ENCODE measurements around the gene LRRC10. TPM values are rescaled to one million over a fixed set of nuclear protein-coding genes. Genes with fewer than 3 reads are reported as not detected.

LRRC10 gene
- total RNA-seq, 1 donor from 2014 or later, result not detected

- no peak for DNase-seq (ENCODE audit: extremely low spot score, unreplicated experiment)
- Mint-ChIP-seq H3K4me3 (no peak overlapping the region), H3K9me3 (no peaks in the 10 kb centered on the region), H3K4me1 (ENCODE audit: unreplicated experiment) (no peaks in the 10 kb centered on the region), H3K36me3 (peaks cover 46% of the 10 kb centered on the region), H3K27me3 (no peaks in the 10 kb centered on the region), H3K27ac (no peak overlapping the region)
- TF ChIP-seq, protein P1, sequence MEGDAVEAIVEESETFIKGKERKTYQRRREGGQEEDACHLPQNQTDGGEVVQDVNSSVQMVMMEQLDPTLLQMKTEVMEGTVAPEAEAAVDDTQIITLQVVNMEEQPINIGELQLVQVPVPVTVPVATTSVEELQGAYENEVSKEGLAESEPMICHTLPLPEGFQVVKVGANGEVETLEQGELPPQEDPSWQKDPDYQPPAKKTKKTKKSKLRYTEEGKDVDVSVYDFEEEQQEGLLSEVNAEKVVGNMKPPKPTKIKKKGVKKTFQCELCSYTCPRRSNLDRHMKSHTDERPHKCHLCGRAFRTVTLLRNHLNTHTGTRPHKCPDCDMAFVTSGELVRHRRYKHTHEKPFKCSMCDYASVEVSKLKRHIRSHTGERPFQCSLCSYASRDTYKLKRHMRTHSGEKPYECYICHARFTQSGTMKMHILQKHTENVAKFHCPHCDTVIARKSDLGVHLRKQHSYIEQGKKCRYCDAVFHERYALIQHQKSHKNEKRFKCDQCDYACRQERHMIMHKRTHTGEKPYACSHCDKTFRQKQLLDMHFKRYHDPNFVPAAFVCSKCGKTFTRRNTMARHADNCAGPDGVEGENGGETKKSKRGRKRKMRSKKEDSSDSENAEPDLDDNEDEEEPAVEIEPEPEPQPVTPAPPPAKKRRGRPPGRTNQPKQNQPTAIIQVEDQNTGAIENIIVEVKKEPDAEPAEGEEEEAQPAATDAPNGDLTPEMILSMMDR (conservative IDR thresholded peaks at IDR 0.05), result no peak
Observed at GRCh38 chr12:69601962-69602685, 8.6 kb downstream of the LRRC10 start.

DNA sequence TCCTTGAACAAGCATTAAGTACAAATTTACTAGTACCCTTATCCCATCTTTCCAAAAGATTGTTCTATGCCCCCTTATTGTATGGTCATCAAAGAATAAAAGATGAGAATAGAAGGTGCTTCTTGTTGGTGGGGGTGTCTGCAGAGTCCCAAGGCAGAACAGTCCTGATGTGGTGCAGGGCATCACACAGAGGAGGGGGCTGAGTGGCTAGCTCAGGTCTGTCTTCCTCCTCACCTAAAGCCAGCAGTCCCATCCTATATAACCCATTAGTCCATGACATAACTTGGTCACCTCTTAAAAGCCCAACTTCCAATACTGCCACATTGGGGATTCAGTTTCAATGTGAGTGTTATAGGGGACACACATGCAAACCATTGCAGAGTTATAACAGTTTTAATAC lies 9.9 kb downstream of the LRRC10 start:
- Mint-ChIP-seq H3K27me3 (no peaks in the 10 kb centered on the region), H3K9me3 (no peaks in the 10 kb centered on the region), H3K4me3 (no peak overlapping the region), H3K4me1 (ENCODE audit: unreplicated experiment) (no peaks in the 10 kb centered on the region), H3K27ac (no peak overlapping the region), H3K36me3 (peaks cover 57% of the 10 kb centered on the region)
- DNase-seq (ENCODE audit: extremely low spot score, unreplicated experiment), result no peak
- TF ChIP-seq, protein P1 (conservative IDR thresholded peaks at IDR 0.05), result no peak

GRCh38 chr12:69598174-69598753 lies 12.4 kb downstream of the LRRC10 start:
- no peak for DNase-seq (ENCODE audit: extremely low spot score, unreplicated experiment)
- no peaks in the 10 kb centered on the region for H3K9me3 Mint-ChIP-seq
- H3K4me1 Mint-ChIP-seq (ENCODE audit: unreplicated experiment), result no peaks in the 10 kb centered on the region
- H3K27ac Mint-ChIP-seq, result no peak overlapping the region
- TF ChIP-seq, protein P1 (conservative IDR thresholded peaks at IDR 0.05), result no peak
- H3K36me3 Mint-ChIP-seq, result peaks cover 69% of the 10 kb centered on the region
- H3K27me3 Mint-ChIP-seq, result no peaks in the 10 kb centered on the region
- H3K4me3 Mint-ChIP-seq, result no peak overlapping the region

- Mint-ChIP-seq H3K27ac (no peak overlapping the region), H3K9me3 (no peaks in the 10 kb centered on the region), H3K27me3 (no peaks in the 10 kb centered on the region), H3K36me3 (peaks cover 59% of the 10 kb centered on the region), H3K4me3 (no peak overlapping the region), H3K4me1 (ENCODE audit: unreplicated experiment) (no peaks in the 10 kb centered on the region)
- no peak for DNase-seq (ENCODE audit: extremely low spot score, unreplicated experiment)
- TF ChIP-seq, protein P1 (conservative IDR thresholded peaks at IDR 0.05), result no peak
Observed at GRCh38 chr12:69595689-69596088, 15.0 kb downstream of the LRRC10 start.

DNA sequence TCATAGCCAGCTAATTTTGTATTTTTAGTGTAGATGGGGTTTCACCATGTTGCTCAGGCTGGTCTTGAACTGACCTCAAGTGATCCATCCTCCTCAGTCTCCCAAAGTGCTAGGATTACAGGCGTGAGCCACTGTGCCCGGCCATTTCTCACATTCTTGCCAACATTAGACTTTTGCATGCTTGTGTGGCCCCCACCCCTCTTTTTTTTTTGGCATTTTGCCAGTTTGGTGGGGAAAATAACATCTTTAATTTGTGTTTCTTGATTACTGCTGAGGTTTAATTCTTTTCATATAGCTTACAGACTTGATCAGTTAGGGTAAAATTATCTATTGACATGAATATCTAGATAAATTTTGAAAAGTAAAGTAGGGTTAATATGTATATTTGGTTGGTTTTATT lies 21.6 kb downstream of the LRRC10 start:
- TF ChIP-seq, protein P1 (conservative IDR thresholded peaks at IDR 0.05), result no peak
- H3K36me3 Mint-ChIP-seq, result peaks cover 34% of the 10 kb centered on the region
- peak overlapping the region; percentile 21 for H3K27ac Mint-ChIP-seq
- H3K4me1 Mint-ChIP-seq (ENCODE audit: unreplicated experiment), result no peaks in the 10 kb centered on the region
- no peak for DNase-seq (ENCODE audit: extremely low spot score, unreplicated experiment)
- no peak overlapping the region for H3K4me3 Mint-ChIP-seq
- H3K9me3 Mint-ChIP-seq, result no peaks in the 10 kb centered on the region
- no peaks in the 10 kb centered on the region for H3K27me3 Mint-ChIP-seq
